Effector memory CD4-positive, alpha-beta T cell (primary cell): ENCODE measurements around the gene TTLL9.

Source experiments
- DNase-seq, 3 donors: peaks; one replicate each; pipeline ENCODE4 v3.0.0-alpha.2; 2020
- H3K27ac ChIP-seq: 2 replicates; pipeline ENCODE4 v1.7.0; 2013; ENCODE audit warnings: mild to moderate bottlenecking, low read length, moderate library complexity; ENCODE audit not compliant: insufficient read depth, poor library complexity, severe bottlenecking
- H3K27me3 ChIP-seq: replicated peaks from 2 replicates; pipeline ENCODE4 v1.7.0; 2013; ENCODE audit warnings: mild to moderate bottlenecking, low read length; ENCODE audit not compliant: insufficient read depth, control insufficient read depth, poor library complexity, severe bottlenecking
- H3K36me3 ChIP-seq: 2 replicates; pipeline ENCODE4 v1.7.0; 2013; ENCODE audit warnings: mild to moderate bottlenecking, low read length, moderate library complexity; ENCODE audit not compliant: control insufficient read depth, insufficient read depth
- H3K4me1 ChIP-seq: 2 replicates; pipeline ENCODE4 v1.7.0; 2013; ENCODE audit warnings: low read length, mild to moderate bottlenecking; ENCODE audit not compliant: control insufficient read depth, insufficient read depth, poor library complexity, severe bottlenecking
- H3K4me3 ChIP-seq: 2 replicates; pipeline ENCODE4 v1.7.0; 2013; ENCODE audit warnings: low read length, low read depth, mild to moderate bottlenecking; ENCODE audit not compliant: insufficient read depth, poor library complexity, severe bottlenecking
- H3K9me3 ChIP-seq: 2 replicates; pipeline ENCODE4 v1.7.0; 2013; ENCODE audit warnings: mild to moderate bottlenecking, low read length, moderate library complexity; ENCODE audit not compliant: control insufficient read depth
- total RNA-seq, 3 donors: gene quantifications; one replicate each; lab custom pipeline; 2026; lab: John Stamatoyannopoulos, UW

The TTLL9 gene, protein sequence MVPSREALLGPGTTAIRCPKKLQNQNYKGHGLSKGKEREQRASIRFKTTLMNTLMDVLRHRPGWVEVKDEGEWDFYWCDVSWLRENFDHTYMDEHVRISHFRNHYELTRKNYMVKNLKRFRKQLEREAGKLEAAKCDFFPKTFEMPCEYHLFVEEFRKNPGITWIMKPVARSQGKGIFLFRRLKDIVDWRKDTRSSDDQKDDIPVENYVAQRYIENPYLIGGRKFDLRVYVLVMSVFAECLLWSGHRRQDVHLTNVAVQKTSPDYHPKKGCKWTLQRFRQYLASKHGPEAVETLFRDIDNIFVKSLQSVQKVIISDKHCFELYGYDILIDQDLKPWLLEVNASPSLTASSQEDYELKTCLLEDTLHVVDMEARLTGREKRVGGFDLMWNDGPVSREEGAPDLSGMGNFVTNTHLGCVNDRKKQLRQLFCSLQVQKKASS
- 0 reads per million in 3 donors for total RNA-seq

DNA sequence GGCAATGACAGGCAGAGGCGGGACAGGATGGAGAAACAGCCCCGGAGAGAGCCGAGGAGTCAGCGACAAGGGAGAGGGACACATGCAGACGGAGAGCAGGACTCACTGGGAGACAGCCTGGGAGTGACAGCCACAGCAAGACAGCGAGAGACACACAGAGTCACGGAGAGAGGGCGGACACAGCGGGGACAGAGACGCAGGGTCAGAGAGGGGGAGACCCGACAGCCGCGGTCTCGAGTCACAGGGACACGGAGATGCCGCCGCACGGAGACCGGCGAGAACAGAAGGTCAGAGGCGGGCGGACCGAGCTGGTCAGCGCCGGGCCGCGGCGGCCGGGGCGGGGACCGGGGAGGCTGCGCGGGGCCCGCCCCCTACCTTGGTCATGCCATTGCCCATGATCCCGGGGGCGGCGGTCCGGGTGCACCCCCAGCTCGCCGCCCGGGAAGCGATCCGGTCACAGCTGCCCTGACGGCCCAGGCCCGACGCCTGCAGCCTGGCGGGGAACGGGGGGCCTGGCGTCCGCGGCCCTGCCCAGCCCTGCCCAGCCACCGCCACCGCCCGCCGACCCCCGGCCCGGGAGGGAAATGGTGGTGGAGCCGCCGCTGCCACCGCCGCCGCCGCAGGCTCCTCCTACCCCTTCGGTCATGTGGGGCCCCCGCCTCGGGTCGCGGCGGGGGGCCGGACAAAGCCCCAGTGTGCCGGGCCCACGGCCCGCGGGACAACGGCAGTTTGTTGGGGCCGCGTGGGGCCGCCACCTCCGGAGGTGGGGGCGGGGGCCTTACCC is at the start of gene TTLL9, which contains the start of gene DUSP15:
Gene TTLL9 (plus strand): TSS at position 693 of the 784 bp plus-strand sequence. CDS start 493 bp downstream, outside the sequence.
Gene DUSP15 (minus strand): TSS at position 586 of the 784 bp plus-strand sequence. CDS start 190 bp downstream, at position 396.
- Histone ChIP-seq H3K27ac (no peak within 1 kb of the TSS), H3K36me3 (no peaks in the 10 kb centered on the region), H3K27me3 (peaks cover 24% of the 10 kb centered on the region), H3K4me3 (peak within 1 kb of the TSS; percentile 39), H3K9me3 (no peaks in the 10 kb centered on the region), H3K4me1 (peaks cover 14% of the 10 kb centered on the region)
- no peak for DNase-seq

DNA sequence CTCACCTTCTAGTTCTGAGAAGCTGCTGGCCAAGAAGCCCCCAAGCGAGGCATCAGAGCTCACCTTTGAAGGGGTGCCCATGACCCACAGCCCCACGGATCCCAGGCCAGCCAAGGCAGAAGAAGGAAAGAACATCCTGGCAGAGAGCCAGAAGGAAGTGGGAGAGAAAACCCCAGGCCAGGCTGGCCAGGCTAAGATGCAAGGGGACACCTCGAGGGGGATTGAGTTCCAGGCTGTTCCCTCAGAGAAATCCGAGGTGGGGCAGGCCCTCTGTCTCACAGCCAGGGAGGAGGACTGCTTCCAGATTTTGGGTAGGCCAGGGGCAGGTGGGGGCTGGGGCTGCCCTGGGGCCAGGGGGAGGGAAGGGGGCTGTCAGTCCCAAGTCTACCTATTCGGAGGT is 49.0 kb upstream of the TTLL9 start:
- no peak overlapping the region for H3K27ac ChIP-seq
- H3K4me1 ChIP-seq, result peaks cover 3% of the 10 kb centered on the region
- H3K27me3 ChIP-seq, result no peaks in the 10 kb centered on the region
- DNase-seq, result no peak
- H3K36me3 ChIP-seq, result no peaks in the 10 kb centered on the region
- H3K4me3 ChIP-seq, result no peak overlapping the region
- H3K9me3 ChIP-seq, result no peaks in the 10 kb centered on the region

DNA sequence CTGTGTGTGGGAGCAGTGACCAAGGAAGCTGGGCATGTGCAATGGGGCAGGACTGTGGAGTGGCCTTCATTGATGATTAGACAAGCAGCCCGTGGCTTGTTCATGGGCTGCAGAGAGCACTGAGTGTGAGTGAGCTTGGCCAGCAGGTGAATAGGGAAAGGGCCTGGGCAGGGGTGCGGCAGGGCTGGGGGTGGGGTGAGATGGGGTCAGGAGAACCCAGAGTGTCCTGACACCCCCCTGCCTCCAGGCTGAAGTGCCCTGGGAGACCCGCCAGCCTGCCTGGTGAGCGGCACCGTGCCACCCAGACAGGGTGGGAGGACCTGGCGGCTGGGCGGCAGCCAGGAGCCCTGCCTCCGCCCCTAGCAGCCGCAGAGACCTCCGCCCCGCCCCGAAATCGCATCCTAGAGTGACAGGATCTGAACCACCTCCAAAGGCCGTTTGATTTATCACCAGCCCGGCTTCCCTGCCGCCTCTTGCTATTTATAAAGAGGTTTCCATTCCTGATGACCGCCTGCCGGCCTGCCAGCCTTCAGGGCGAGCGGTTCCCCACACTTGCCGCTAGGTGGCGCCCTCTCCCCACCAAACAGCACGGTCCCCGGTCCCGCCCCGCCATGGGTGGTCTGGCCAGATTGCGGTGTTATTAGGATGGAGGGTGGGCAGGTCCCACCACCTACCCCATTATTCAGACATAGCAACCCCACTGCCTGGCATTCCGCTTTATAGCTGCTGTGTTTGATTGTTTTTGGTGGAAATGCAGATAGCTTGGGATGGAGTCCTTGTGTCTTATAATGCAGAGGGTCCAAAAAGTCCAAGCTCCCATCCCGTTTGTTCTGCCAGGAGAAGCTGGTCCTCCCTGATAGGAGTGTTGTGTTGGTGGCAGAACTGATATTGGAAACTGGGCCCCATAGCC is 47.8 kb upstream of the TTLL9 start:
- H3K27ac ChIP-seq, result no peak overlapping the region
- no peak overlapping the region for H3K4me3 ChIP-seq
- no peaks in the 10 kb centered on the region for H3K9me3 ChIP-seq
- H3K27me3 ChIP-seq, result no peaks in the 10 kb centered on the region
- DNase-seq, result peak; percentile 42 to 65 (median 59)
- no peaks in the 10 kb centered on the region for H3K36me3 ChIP-seq
- H3K4me1 ChIP-seq, result peaks cover 3% of the 10 kb centered on the region

DNA sequence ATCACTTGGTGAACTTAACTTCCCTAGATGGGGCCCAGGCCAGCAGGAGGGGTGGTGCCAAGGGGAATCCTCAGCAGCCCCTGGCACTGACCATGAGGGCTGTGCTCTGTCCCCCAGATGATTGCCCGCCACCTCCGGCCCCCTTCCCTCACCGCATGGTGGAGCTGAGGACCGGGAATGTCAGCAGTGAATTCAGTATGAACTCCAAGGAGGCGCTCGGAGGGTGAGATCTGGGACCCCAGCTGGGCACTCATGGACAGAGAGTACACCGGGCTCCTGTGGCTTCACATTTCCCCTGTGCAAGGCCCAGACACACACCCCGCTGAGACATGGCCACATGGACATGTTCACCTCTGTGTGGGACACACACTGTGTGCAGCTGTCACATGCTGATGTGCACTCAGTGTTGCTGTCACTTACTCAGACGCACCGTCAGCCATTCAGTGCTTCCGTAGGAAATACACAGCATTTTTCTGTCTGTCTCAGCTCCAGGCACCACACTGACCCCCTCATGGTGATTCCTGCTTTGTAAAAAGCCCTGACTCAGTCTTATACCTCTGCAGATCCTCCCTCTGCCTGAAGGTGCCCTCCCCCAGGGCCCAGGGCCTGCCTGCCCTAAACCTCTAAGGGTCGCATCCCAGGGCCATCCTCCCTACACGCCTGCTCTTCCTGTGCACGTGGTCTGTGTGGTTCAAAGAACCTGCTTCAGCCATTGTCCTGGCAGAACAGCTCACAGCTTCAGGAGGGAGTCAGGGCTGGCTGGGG is 46.9 kb upstream of the TTLL9 start:
- Histone ChIP-seq H3K4me3 (no peak overlapping the region), H3K27me3 (no peaks in the 10 kb centered on the region), H3K9me3 (no peaks in the 10 kb centered on the region), H3K36me3 (no peaks in the 10 kb centered on the region), H3K27ac (no peak overlapping the region), H3K4me1 (peaks cover 3% of the 10 kb centered on the region)
- DNase-seq, result no peak

DNA sequence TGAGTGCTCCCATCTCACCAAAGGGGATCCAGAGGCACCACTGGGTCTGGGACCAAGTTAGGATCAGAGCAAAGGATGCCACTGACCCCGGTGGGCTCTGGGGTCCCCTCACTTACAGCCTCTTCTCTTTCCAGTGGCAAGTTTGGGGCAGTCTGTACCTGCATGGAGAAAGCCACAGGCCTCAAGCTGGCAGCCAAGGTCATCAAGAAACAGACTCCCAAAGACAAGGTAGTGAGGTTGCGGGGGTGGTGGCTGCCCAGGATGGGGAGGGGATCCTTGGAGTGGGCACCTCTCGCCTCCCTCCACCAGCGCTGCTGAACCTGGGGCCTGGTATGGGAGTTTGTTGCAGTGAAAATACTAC is 46.3 kb upstream of the TTLL9 start:
- no peak overlapping the region for H3K27ac ChIP-seq
- no peak for DNase-seq

DNA sequence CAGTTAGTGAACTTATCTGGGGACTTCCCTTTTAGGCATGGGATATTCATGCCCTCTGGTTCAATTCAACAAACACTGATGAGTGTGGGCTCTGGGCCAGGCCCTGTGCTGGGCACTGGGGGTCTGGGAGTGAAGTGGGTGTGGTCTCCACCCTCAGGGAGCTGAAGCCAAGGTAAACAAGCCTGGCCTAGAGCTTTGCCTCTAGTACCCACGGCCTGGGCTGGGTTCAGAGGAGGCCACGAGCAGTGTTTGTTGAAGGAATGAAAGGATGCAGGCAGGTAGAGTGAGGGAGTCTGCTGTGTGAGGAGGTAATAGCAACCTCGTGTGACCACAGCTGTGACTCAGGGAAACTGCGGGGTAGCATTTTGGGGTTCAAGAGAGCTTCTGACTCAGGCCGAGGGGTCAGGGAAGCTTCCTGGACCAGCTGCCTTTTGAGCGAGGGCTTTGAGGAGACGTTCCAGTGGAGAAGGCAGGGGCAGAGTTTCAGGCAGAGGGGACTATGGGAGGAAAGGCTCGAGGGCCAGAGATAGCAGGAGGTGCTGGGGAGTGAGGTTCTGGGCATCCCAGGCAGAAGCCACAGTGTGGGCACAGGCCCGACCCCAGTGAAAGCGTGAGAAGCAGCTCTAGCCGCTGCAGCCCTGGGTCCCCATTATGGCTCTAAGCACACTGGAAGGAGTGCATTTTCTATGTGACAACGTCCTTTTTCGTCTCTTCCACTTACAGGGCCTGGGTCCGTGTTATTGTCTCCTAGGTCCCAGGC is 45.7 kb upstream of the TTLL9 start:
- DNase-seq, result no peak
- peaks cover 3% of the 10 kb centered on the region for H3K4me1 ChIP-seq
- no peaks in the 10 kb centered on the region for H3K36me3 ChIP-seq
- no peak overlapping the region for H3K4me3 ChIP-seq
- H3K27ac ChIP-seq, result no peak overlapping the region
- H3K9me3 ChIP-seq, result no peaks in the 10 kb centered on the region
- no peaks in the 10 kb centered on the region for H3K27me3 ChIP-seq

More for the DNA sequence above, 46.3 kb upstream of the TTLL9 start:
- Histone ChIP-seq H3K36me3 (no peaks in the 10 kb centered on the region), H3K9me3 (no peaks in the 10 kb centered on the region), H3K4me1 (peaks cover 3% of the 10 kb centered on the region), H3K4me3 (no peak overlapping the region), H3K27me3 (no peaks in the 10 kb centered on the region)

DNA sequence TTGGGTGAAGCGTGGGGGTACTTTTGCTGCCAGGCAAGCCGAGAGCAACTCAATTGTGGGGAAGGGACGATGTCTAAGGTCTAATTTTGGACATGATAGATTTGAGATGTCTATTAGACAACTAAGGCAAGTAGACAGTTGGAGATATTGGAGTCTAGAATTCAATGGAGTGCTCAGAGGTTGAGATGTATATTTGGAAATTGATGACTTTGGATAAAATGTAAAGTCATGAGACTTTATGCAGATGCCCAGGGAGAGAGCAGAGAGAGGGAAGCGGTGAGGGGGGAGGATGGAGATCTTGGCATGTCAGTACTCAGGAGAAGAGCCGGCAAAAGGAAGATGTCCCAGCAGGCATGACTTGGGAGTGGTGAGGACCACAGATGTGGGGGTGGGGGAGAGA is 44.4 kb upstream of the TTLL9 start:
- H3K9me3 ChIP-seq, result no peaks in the 10 kb centered on the region
- H3K27ac ChIP-seq, result no peak overlapping the region
- DNase-seq, result no peak
- no peaks in the 10 kb centered on the region for H3K27me3 ChIP-seq
- H3K4me1 ChIP-seq, result peaks cover 3% of the 10 kb centered on the region
- no peak overlapping the region for H3K4me3 ChIP-seq
- H3K36me3 ChIP-seq, result no peaks in the 10 kb centered on the region

DNA sequence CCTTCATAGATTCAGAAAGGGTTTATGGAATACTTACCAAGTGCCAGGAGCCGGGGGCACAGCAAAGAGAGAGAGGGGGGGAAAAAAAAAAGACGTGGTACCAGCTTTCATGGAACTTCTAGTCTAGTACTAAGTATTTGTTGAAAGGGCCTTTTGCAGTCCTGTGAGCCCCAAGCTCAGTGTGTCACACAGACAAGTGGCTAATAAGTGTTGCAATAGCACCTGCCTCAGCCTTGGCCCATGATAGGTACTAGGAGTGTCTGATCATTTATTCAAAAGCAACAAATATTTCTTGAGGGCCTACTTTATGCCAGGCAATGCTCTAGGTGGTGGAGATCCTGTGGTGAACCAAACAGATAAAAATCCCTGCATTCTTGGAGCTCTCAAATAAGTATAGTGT is 43.4 kb upstream of the TTLL9 start:
- no peak overlapping the region for H3K4me3 ChIP-seq
- H3K36me3 ChIP-seq, result no peaks in the 10 kb centered on the region
- no peak overlapping the region for H3K27ac ChIP-seq
- H3K27me3 ChIP-seq, result no peaks in the 10 kb centered on the region
- H3K9me3 ChIP-seq, result no peaks in the 10 kb centered on the region
- peaks cover 3% of the 10 kb centered on the region for H3K4me1 ChIP-seq
- DNase-seq, result no peak
